ENCODE results near the gene PC.

The PC gene

DNA sequence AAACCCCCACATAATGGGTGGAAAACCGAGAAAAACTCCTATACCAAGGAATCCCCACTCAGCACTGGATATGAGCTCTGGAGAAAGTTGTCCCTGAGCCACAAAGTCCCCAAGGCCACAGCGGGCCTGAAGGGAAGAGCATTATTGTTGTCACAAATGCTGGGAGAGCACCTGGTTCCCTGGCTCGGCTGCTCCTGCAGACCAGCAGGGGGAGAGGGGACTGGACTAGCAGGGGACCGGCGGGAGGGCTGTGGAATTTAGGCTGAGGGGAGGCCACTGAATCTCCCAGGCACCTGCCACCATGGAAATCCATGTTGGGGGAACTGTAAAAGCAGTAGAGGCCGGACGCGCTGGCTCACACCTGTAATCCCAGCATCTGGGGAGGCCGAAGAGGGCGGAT lies 7.0 kb downstream of the PC start:
- DNase-seq = no peak

DNA sequence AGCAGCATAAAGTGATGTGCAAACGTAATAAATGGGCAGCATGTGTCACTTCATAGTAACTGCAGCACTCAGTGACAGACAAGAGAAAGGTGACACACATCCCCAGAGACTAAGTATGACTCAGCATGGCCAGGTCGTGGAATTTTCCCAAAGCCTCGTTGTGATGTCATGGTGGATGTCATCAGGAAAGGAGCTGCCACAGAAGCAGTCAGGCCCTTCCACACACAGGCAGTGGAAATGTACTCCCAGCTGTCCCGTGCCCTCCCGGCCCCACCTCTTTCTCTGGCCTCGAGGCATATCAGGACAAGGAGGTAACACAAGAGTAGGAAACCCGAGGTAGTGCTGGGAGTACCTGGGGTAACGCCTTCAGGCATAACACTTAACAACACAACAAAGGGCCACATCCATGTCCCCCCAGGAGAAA lies 8.1 kb downstream of the PC start:
- DNase-seq = no peak

DNA sequence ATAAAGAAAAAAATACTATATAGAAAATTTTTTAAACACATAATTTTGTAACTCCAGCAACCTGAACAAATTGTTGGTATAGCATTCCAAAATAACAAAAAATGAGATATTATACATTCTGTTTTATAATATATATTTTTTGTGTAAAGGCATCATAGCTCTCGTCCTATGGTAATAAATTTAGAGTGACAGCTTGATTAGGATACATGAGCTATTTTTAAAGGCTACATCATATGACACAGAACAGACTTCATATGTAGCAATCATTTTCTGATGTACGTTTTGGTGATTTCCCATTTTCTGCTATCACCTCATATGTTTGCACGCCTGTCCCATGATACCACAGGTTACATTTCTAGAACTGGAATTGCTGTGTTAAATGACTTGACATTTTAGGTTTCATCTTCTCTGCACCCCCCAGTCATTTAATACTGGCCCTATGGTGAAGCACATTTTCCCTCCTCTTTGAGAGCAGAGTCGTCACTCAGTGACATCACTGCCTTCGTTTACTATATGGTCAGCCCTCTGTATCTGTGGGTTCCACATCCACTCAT lies 19.5 kb downstream of the PC start:
- no peak for DNase-seq

DNA sequence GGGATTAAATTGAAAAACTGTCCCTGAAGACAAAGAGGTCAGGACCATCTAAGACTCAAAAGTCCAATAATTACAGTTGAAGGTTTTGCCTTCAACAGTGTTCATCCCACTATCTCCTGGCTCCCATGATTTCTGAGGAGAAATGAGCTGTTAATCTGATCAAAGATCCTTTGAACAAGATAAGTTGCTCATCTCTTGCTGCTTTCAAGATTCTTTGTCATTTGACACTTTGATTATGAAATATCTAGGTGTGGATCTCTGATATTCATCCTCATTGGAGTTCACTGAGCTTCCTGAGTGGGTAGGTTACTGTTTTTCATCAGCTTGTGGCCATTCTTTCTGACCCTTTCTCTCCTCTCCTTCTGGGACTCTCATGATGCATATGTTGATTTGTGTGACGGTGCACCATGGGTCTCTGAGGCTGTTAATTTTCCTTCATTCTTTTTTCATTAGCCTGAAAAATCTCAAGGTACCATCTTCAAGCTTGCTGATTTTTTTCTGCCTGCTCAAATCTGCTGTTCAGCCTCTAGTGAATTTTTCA lies 20.9 kb downstream of the PC start:
- DNase-seq = no peak

DNA sequence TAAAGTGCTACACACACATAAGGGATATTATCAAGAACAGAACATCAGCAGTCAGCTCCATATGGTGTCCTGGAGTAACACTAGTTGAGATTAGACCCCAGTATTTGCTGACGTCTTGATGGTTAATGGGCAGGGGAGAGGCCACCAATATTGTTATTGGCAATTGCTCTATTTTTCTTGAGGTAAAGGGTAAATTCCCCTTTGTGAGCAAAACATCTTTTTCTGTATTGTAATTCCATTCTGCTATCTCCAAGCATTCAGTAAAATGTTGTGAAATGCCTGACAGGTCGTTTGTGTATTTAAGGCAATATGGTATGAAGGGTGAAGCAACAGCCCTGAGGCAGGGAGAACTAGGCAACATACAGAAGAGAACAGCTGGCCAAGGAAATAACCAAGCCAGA lies 21.9 kb downstream of the PC start:
- no peak for DNase-seq

DNA sequence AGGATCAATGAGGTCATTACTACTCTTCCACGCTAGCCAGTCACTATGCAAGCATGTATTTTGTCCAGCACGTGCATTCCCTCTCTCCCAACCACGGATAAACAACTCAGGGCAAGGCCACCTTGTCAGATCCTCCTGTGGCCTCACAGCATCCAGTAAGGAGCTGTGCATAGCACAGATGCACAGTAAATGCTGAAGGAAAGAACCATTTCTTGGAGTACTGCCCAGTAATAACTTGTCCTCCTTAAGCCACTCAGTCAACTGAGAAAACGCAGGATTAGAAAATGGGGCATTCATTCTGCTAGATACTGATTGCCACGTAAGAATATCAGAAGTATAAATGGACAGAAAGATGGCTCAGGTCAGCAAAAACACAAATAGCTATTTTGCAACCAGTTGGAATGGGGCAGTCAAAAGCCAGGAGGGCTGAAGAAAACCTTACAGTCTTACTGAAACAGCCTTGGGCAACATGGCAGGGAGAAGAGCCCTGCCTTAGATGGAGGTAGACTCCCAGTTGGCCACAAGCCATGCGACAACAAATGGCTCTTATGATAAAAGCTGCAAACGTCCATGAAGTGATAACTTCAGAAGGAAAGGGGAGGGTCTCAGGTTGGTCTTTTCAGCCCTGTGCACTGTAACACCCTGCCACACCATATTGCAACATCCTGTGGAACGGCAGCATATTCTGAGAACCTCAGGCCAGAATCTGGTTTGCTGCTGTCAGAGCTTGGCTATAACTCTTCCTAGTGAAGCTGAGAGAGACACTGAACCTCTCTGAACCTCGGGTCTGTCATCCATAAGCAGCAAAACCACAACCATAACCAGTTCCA lies 23.0 kb downstream of the PC start:
- no peak for DNase-seq

DNA sequence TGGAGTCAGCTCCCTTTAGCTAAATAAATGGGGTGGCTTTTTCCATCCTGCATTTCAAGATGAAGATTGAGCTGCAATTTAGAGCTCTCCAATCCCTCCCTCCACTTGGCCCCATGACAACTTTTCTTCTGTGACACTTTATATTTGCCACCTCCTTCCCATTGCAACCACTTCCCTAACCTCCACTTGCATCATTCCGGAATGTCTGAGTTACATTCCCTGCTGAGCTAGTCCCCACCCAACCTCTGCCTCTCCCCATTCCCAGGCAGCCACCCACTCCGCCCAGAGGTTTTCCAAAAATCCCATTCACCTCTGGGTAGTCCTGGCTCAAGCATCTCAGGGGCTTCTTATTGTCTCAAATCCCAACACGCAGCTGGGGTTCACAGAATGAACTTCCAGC lies 24.7 kb downstream of the PC start:
- no peak for DNase-seq

DNA sequence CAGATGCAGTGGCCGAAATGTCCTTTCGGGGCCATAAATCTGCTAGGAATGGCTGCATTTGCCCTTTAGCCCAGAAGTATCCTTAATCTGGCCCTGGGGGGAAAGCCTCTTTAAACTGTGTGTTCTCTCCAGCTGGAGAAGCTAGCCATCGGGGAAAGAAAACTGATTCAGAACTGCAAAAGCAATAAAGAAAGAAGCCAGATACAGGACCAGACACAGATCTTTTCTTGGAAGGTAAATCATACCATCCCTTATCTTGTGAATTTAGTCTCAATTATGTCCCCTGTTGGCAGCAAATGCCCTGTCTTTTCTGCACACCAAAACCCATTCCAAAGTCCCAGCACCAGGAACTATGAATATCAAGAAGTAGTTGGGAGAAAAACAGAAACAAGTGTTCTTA lies 25.6 kb downstream of the PC start:
- no peak for DNase-seq

DNA sequence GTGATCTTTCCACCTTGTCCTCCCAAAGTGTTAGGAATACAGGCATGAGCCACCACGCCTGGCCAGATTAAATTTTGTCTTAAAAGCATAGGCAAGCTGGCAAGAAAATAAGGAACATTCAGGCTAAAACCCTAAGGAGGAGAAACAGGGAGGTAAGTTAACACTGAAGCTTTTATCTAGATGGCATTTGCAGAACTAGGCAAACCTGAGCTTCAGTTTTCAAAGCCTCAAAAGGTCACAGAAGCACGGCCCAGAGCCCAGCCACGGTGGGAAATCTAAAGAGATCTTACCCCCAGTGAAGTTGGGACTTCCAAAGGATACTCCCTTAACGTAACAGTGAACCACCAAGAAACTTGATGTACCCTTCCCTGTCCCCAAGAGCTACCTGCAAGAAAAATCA lies 28.4 kb downstream of the PC start:
- no peak for DNase-seq

DNA sequence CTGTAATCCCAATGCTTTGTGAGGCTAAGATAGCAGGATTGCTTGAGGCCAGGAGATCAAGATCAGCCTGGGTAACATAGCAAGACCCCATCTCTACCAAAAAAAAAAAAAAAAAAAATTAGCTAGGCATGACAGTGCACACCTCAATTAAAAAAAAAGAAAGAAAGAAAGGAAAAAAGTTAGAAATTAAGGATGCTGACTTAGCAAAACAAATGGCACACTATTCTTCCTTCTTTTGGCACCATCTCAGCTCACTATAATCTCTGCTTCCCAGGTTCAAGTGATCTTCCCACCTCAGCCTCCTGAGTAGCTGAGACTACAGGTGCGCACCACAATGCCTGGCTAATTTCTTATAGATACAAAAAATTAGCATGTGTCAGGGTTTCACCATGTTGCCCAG lies 33.9 kb downstream of the PC start:
- no peak for DNase-seq

DNA sequence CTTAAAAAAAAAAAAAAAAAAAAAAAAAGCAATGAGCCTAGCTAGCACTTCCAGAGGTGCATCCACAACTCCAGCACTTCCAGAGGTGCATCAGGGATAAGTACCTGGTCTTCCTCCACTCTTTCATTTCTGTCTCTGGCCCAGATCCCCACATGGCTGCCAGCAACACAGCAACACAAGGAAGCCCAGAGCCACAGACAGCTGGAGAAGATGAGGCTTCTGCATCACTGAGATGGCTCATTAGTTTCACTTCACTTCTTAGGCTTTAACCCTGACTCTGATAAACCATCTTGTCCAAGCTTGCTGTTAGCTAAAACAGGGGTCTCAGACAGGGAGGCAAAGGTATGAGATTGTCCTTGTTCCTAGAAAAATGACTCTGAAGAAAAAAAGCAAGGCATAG lies 35.6 kb downstream of the PC start:
- DNase-seq = no peak

DNA sequence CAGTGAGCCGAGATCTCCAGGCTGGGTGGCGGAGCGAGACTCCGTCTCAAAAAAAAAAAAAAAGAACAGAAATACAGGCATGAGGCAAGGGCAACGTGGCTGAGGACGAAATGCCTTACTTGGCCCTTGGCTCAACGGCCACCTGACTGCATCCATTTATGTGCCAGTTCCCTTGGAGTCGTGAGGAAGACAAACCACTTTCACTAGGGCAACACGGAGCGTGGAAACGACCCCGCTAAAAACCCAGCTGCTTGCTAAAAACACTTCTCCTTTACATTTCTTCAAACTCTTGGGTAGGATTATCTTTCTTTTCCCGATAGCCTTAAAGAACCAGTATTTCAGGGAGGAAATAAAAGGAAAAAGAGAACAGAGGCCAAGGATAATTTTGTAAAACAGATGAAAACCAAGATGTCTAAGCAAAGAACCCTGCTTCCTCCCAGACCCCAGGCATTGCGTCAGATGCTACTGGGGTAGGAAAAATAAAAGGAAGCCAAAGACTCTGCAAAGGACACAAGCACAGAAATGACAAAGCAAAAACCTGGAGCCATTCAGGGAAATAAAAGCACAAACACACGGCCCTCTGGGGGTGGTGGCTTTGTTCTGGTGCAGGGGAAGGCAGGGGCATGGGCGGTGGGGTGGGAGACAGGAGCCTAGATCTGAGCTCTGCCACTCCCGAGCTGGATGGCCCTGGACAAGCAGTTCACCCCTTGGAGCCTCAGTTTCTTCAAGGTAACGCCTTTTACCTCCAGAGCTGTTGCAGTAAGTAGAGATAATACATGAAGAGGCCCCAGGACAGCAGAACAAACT lies 37.0 kb downstream of the PC start:
- DNase-seq = no peak

DNA sequence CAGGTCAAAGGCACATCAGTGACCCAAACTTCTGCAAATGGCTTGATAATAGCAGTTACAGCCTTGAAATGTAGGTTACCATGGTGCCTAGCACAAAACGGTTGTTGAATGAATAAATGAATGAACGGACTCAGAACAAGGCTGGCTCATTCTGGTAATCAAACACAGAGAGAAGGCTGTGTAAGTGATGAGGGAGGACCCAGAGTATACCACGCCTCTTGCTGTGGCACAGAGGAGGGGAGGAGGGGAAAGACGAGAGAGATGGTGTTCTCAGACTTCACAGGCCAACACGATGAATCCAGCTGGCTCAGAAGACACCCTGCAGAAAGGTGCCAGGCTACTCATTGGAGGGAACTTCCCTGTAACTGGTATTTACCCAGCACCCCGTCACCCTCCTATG lies 38.3 kb downstream of the PC start:
- DNase-seq = no peak

DNA sequence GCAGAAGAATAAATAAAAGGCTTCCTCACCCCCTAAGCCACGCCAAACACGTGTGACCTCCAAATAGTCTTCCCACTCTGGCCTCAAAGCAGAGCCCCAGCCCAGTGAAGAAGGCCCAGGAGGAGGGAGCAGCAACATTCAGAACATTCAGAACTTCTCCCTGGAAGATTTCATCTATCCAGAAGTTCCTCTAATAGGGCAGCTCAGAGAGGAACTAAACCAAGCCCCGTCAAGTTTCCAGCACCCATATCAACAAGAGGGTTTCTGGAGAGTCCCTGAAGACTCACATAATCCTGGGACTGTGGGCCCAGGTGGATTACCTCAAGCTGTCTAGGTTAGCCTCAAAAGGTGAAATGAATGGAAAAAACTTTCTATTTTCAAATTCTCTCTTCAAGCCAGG lies 39.4 kb downstream of the PC start:
- DNase-seq = no peak

DNA sequence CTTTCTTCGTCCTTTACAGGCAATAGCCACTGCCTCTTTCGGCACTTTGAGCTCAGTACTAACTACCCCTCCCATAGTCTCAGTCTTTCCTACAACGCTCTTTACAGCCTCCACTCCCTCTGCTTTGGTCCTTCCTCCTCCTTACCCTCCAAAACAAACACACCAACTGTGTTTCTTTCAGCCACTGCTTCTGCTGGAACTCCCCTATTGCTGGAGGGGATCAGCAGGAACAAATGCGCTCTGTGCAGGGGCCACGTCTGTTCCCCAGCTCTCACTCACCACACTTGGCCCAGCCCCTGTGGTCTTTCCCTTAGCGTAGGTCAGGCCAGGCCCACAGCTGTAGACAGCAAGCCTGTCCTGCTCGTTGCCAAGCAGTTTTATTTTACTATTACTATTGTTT lies 42.3 kb downstream of the PC start:
- no peak for DNase-seq

DNA sequence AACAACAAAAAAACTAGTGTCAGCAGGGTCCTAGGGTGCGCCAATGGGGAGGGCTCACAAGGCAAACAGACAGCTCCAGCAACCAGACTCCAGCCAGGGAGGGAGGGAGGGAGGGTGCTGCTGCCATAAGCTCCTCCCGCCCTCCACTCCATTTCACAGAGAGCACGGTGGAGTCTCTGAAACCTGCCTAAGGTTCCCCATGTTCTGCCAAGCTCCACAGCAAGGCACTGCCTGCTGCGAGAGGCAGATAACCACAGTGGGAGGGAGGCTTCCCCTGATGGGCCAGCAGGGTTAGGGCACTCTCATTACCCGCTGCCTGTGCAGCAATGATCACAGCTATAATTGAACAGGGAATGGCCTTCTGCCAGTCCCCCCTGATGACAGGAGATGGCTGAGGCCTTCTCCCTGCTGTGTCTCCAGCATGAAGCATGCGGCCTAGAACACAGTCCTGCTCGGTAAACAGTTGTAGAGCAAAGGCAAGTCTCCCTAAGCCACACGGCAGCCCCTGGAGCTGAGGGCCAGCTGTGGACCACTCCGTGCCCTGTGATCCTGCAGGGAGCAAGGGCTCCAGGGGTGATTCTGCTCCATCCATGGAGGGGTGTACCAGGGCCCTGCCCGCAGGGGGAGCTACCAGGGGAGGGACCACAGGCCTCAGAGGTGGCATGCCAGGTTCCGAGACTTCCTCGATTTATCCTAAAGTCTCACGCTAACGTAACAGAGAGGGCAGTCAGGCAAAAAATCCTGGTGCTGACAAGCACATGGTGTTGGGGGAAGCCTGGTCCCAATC lies 42.9 kb downstream of the PC start:
- no peak for DNase-seq

DNA sequence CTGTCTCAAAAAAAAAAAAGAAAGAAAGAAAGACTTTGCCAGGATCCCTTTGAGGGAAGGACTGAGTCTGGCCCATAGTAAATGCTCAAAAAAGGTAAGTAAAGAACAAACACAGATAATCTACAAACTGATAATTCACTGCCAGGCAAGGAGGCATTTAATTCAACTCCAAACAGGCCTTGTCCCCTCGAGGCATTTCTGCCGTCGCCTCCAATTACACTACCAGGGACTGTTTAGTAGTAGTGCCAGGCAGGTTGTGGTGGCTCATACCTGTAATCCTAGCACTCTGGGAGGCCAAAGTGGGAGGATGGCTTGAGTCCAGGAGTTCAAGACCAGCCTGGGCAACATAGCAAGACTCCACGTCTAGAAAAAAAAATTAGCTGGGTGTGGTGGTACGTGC lies 43.7 kb downstream of the PC start:
- DNase-seq = no peak

DNA sequence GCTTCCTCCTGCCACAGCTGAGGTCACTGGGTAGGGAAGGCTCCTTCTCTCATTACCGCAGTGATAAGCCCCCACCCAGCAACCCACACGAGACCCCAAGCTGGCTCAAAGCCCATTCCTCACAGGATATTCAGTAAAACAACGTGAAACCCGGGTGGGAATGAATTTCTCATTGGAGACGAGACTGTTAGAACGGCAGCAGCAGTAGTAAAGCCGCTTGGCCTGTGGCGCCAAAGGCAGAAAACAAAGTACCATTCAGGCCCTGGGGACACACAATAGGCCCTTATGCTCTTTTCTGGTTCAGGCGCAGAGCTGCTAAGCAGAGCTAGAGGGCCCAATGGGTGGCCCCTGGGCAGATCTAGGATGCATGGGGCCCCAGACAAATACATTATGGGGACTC lies 45.3 kb downstream of the PC start:
- DNase-seq = no peak

DNA sequence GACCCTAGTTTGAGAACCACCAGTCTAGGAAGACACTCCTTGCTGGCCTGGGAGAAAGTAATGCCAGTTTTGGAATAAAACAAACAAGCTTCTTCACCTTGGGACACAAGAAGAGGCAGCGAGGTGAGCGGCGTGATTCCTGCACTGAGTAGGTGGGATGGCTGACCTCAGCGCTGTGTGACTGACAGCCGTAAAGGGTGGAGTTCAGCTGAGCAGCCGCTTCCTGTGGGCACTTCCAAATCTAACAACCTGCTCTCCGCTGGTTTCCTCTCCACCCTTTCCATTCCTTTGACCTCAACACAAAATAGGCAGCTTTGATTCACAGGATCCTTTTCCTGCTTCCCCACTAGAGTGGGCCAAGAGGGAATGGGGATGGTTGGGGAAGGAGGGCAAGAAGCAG lies 45.8 kb downstream of the PC start:
- no peak for DNase-seq

DNA sequence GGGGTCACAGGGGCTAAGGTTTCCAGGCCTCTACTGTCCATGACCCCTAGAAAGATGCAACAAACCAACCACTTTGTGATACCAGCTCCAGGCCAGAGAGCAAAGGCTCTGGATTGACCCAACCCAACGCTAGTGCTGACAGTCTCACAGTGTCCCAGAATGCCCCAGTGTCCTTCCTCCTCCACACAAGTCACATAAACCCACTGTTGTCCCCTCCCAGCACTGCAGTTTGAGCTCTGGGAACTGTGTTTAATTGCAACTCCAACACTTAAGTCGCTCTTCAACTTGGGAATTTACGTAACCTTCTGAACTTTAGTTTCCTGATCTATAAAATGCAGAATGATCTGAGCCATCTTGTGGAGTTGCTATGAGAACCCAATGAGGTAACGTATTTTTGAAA lies 47.5 kb downstream of the PC start:
- no peak for DNase-seq

DNA sequence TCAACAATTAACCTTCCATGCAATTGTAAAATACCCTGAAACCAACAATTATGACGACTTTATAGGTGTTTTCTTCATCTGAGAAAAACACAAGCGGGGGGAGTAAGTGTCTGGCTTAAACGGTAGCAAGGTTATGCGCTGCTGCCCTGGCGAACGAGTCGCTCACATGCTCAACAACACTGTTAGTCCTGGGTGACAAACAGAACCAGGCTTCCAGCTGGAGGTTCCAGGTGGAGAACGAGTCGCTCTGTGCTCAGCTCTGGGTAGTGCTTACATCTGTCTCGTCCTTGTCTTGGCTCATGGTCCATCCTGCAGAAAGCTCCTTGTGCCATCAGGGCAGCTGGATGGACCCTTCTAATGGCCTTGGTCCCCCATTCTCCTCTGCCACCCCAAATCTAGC lies 48.2 kb downstream of the PC start:
- no peak for DNase-seq

DNA sequence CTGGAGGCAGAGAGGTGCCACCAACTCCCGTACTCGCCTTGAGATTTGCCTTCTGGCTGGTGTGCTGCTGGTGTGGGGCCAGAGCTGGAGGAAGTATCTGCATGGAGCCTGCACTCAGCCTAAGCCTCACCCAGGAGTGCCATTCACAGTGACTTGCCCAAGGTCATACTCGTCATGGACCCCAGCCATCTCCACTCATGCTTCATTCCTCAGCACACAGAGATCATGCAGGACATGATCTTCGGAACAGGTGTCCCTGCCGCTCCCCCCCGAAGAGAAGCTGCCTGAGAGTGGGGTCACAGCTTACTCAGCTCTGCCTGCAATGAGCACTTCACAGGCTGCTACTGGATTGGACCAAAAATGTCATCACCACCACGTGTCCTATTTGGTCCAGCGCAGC lies 49.0 kb downstream of the PC start:
- DNase-seq = no peak

All from activated naive CD4-positive, alpha-beta T cell (primary cell).